GM12878 (cell line): ENCODE results near the gene NUDT14.

Source experiments
- BACH1 ChIP-seq: fragments of 450-650 bp; IDR thresholded peaks from 2 replicates; pipeline ENCODE4 v1.6.1; 2017; ENCODE audit warnings: mild to moderate bottlenecking, borderline replicate concordance
- CTCF ChIP-seq, 3 experiments: IDR thresholded peaks in 2 of 3; conservative IDR thresholded peaks in 1 of 3; 2 replicates each; pipeline ENCODE4 v1.5.1; 2011; ENCODE audit warnings: low read depth in 3 of 3, low read length in 3 of 3, mild to moderate bottlenecking in 3 of 3, control low read depth in 2 of 3, moderate library complexity in 2 of 3, inconsistent platforms in 1 of 3, mixed read lengths in 1 of 3; ENCODE audit not compliant: control insufficient read depth in 2 of 3, insufficient read depth in 1 of 3; ENCODE audit errors: extremely low read depth in 1 of 3
- FOXM1 ChIP-seq: IDR thresholded peaks from 2 replicates; pipeline ENCODE4 v1.6.1; 2012; ENCODE audit warnings: low read depth, mild to moderate bottlenecking, inconsistent platforms, low read length, moderate library complexity
- HDAC2 ChIP-seq: fragments of 200-600 bp; sonication (generic); IDR thresholded peaks from 2 replicates; pipeline ENCODE4 v1.6.1; 2017
- NBN ChIP-seq: fragments of 450-650 bp; IDR thresholded peaks from 2 replicates; pipeline ENCODE4 v1.6.1; 2016
- NFXL1 ChIP-seq: fragments of 450-650 bp; IDR thresholded peaks from 2 replicates; pipeline ENCODE4 v1.6.1; 2017; ENCODE audit warnings: antibody characterized with exemption, mild to moderate bottlenecking, borderline replicate concordance
- RCOR1 ChIP-seq: conservative IDR thresholded peaks from 2 replicates; pipeline ENCODE4 v1.6.1; 2012; ENCODE audit warnings: low read depth, low read length, improper control_type of control experiment
- USF1 ChIP-seq: IDR thresholded peaks from 2 replicates; pipeline ENCODE4 v1.6.1; 2011; ENCODE audit warnings: borderline replicate concordance, low read depth, mild to moderate bottlenecking, moderate library complexity, mixed read lengths, low read length; ENCODE audit not compliant: insufficient read depth; ENCODE audit errors: extremely low read length
- YY1 ChIP-seq: IDR thresholded peaks from 2 replicates; pipeline ENCODE4 v1.6.1; 2011; ENCODE audit warnings: low read depth, mild to moderate bottlenecking, low read length
- ZNF592 ChIP-seq: fragments of 450-650 bp; IDR thresholded peaks from 2 replicates; pipeline ENCODE4 v1.6.1; 2017; ENCODE audit warnings: mild to moderate bottlenecking, moderate library complexity

- TF ChIP-seq CTCF (IDR thresholded peaks at IDR 0.05 in 2 of 3, conservative IDR thresholded peaks at IDR 0.05 in 1 of 3; ENCODE audit: control insufficient read depth in 2 of 3, extremely low read depth in 1 of 3, insufficient read depth in 1 of 3, low read depth in 3 of 3, low read length in 3 of 3) (no peak), NBN (no peak), FOXM1 (no peak), ZNF592 (no peak), RCOR1 (no peak), HDAC2 (no peak), BACH1 (no peak), USF1 (no peak), YY1 (no peak), NFXL1 (no peak)
Measured at GRCh38 chr14:105184461-105184860, 3.3 kb upstream of the NUDT14 start.
